GM12892 (cell line): ENCODE measurements around the gene MAGI2.

Source experiments
- POLR2A ChIP-seq: IDR thresholded peaks from 2 replicates; pipeline ENCODE4 v1.6.1; 2011; ENCODE audit warnings: low read depth, low read length, control low read depth
- POLR2AphosphoS5 ChIP-seq: IDR thresholded peaks from 2 replicates; pipeline ENCODE4 v1.6.1; 2011; ENCODE audit warnings: low read depth, low read length, control low read depth
- TAF1 ChIP-seq: IDR thresholded peaks from 2 replicates; pipeline ENCODE4 v1.6.1; 2011; ENCODE audit warnings: low read depth, mild to moderate bottlenecking, control low read depth, low read length, borderline replicate concordance

DNA sequence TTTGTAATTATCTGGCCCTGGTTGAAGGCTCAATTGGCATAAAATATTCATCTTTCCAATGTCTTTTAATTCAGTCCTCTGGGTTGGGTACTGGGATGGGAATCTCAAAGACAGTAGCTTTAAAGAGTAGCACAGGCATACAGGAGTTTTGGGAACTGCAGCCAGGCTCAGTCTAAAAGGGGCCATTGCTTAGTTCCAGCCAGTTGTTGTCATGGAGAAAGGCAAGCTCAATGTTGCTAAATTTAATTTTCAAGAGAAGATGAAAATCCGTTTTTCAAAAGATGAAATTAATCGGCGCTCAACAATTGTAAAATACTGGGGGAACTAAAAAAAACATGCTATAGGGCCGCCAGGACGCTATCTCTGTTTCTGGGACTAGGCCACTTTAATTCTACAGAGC lies 1279.8 kb downstream of the MAGI2 start:
- no peak for TF ChIP-seq POLR2A
- TF ChIP-seq POLR2AphosphoS5, result no peak
- TF ChIP-seq TAF1, result no peak
